ENCODE data around the gene KNSTRN. TPM values are rescaled to one million over a fixed set of nuclear protein-coding genes. Genes with fewer than 3 reads are reported as not detected.

KNSTRN gene
- total and polyA plus RNA-seq, 2 of the 13 experiments (the other 11 are each of a cell fraction or from before 2014, with no cell fraction given) = 20.3 to 62.3 TPM

- TF ChIP-seq ZNF281 (CRISPR knock-in tag; IDR thresholded peaks at IDR 0.05; ENCODE audit: borderline replicate concordance) = peak; percentile 43; the same call in 1 of the 2 replicates
- TF ChIP-seq CREM (IDR thresholded peaks at IDR 0.05) = no peak
- no peak for TF ChIP-seq CREM (CRISPR knock-in tag; IDR thresholded peaks at IDR 0.05)
- peak; percentile 32 for TF ChIP-seq STAG1 (CRISPR knock-in tag; IDR thresholded peaks at IDR 0.05)
- TF ChIP-seq SALL1 (CRISPR knock-in tag; IDR thresholded peaks at IDR 0.05) = peak; percentile 49; the same call in 1 of the 2 replicates
- TF ChIP-seq ZNF749 (CRISPR knock-in tag; IDR thresholded peaks at IDR 0.05; ENCODE audit: borderline replicate concordance) = no peak
- TF ChIP-seq SMAD9 (CRISPR knock-in tag; IDR thresholded peaks at IDR 0.05) = no peak
- TF ChIP-seq ARID5B (CRISPR knock-in tag; IDR thresholded peaks at IDR 0.05) = 0 out of 2 replicates have a peak, but pooled peaks have one; percentile 11
- TF ChIP-seq NONO (IDR thresholded peaks at IDR 0.05) = no peak
- TF ChIP-seq NONO (CRISPR knock-in tag; conservative IDR thresholded peaks at IDR 0.05) = no peak
- no peak for TF ChIP-seq ZNF142 (CRISPR knock-in tag; IDR thresholded peaks at IDR 0.05)
- TF ChIP-seq ELF4 (CRISPR knock-in tag; IDR thresholded peaks at IDR 0.05; ENCODE audit: borderline replicate concordance) = no peak
- TF ChIP-seq PHF8 (CRISPR knock-in tag; IDR thresholded peaks at IDR 0.05) = peak; percentile 57
- no peak for TF ChIP-seq TCF12 (IDR thresholded peaks at IDR 0.05)
- no peak for TF ChIP-seq TCF12 (CRISPR knock-in tag; IDR thresholded peaks at IDR 0.05)
- TF ChIP-seq LBX2 (CRISPR knock-in tag; IDR thresholded peaks at IDR 0.05; ENCODE audit: borderline replicate concordance) = no peak
Observed at GRCh38 chr15:40441565-40442531, 59.3 kb downstream of the KNSTRN start (continued).
